NCI-H2107 treated with DMSO at 0.1 percent for 48 hours (cell line): ENCODE data around the gene NUP43.
A peak's percentile ranks its signal among the peaks of the same experiment; 100 is the strongest.
"Not testable (repeated sequence)": the region's sequence is repeated elsewhere in the genome, so short reads cannot be mapped to it uniquely, and the experiment has no call there.

Experiments used
- DNase-seq: peaks from one replicate; lab custom pipeline; 2025; ENCODE audit not compliant: unreplicated experiment; lab: John Stamatoyannopoulos, UW

Gene NUP43

DNA sequence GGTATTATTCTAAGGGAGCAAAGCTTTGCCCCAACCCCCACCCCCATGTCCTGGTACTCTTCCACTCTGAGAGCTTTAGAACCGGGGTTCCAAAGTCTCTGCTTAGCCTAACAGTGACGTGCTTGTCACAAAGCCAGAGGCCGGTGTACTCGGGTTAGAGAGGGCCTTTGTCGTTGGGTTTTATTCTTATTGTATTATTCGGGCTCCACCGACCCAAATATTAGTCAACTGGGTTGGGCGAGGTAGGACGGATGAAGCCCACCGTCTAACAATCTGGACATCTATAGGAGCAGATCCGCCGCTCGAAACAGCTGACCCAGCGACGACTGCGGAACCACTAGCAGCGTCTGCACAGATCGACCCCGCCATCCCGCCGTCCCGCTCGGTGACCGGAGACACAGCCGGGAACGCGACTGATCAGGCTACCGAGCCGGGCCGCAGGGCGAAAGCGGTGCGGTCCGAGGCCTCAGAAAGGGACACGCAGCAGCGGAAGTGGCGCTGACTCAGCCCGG lies 2.8 kb upstream of the NUP43 start:
- not testable (repeated sequence) for DNase-seq

DNA sequence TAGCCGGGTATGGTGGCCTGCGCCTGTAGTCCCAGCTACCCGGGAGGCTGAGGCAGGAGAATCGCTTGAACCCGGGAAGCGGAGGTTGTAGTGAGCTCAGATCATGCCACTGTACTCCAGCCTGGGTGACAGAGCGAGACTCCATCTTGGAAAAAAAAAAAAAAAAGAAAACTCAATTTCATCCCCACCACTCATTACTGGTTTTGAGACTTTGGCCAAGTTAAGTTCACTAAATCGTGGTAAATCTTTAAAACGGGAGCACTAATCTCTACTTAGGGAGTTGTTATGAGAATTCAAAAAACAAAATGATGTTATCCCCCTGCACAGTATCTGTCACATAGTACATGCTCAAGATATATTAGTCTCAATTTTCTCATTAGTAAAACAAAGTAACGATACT lies 1.1 kb downstream of the NUP43 start:
- DNase-seq = not testable (repeated sequence)

DNA sequence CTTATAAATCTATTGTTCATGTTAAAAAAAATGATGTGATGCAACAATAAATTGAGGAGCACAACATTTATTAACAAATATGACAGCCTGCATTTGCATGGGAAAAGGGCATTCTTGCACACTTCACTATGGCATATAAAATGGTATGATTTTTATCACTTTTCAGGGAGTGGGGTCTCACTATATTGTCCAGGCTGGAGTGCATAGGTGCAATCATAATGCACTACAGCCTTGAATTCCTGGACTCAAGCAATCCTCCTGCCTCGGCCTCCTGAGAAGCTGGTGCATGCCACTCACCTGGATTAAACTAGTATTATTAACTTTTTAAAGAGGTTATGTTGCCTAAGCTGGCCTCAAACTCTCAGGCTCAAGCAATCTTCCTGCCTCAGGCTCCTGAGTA lies 11.4 kb downstream of the NUP43 start:
- no peak for DNase-seq

DNA sequence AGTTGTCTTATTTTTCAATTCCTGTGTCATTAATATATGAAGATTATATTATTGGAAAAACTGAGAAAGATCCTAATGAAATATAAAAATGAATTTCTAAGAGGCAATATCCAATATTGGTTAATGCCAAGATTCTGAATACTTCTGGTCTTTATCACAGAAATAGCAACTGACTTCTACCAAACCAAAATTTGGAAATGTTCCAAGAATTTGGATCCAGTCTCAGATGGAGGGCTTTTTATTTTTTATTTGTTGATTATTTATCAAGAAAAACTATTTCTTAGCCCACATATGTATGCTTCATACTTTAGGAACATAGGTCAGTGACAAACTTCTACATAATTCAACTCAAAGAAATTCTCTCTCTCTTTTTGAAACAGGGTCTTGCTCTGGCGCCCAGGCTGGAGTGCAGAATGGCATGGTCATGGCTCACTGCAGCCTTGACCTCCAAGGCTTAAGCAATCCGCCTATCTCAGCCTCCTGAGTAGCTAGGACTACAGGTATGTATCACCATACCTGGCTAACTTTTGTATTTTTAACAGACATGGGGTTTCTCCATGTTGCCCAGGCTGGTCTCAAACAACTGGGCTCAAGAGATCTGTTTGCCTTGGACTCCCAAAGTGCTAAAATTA lies 13.1 kb downstream of the NUP43 start:
- no peak for DNase-seq

DNA sequence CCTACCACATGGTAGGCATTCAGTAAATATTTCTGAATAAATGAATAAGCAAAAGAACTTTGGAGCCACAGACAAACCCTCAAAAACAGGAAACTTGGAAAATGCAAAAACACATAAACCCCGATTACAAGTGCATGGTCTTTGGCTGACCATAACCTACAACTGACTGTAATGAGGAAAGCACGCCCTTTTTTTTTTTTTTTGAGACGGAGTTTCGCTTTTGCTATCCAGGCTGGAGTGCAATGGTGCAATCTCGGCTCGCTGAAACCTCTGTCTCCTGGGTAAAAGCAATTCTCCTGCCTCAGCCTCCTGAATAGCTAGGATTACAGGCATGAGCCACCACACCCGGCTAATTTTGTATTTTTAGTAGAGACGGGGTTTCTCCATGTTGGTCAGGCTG lies 16.5 kb downstream of the NUP43 start:
- no peak for DNase-seq

DNA sequence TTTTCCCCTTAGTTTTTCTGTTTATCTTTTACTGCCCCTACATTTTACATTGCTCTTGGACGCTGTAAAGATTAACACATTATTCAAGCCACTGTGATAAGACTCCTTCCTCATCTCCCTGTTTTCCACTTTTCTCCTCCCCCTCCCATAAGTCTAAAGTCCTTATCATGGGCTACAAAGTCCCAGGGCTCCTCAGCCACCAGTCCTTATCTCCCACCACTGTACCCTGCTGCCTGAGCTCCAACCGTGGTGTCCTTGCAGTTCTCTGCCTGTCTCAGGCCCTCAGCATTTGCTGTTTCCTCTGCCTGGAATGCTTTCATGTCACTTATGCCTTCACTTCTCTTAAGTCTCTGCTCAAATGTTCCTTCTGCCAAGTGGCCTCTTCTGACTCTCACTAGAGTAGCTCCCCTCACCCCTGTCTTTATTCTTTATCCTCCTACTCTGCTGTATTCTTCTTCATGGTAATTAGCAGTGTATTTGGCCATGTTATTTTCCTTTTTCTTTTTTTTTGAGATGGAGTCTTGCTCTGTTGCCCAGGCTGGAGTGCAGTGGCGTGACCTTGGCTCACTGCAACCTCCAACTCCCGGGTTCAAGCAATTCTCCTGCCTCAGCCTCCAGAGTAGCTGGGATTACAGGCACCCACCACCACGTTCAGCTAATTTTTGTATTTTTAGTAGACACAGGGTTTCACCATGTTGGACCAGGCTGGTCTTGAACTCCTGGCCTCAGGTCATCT lies 17.7 kb downstream of the NUP43 start:
- no peak for DNase-seq

DNA sequence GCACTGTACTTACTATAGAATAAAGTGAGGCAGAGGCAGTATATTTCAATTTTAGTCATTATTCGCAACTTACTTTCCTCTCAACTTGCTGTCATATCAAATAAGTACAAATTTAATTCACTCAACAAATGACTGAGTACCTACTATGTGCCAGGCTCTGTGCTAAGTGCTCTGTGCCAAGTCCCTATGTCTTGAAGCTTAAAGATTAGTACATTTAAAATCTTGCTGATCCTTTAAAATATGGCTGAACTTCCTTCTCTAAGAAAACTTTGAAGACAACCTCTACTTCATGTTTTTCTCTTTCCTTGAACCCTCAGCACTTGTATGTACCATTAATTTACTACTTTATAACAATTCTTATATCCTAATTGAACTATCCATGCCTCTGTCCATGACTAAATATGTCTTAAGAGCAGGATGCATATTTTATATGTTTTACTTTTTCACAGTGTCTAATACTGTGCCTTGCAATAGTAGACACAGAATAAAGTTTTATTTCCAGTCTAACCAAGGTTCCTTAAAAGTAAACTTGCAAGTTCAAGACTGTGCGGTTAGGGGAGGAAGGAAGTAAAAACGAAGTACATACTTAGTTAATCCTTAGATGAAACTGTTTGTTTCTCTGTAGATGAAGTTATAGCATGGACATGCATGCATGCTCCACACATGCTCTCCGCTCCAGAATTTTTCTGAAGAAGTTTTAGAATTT lies 18.4 kb downstream of the NUP43 start:
- no peak for DNase-seq

DNA sequence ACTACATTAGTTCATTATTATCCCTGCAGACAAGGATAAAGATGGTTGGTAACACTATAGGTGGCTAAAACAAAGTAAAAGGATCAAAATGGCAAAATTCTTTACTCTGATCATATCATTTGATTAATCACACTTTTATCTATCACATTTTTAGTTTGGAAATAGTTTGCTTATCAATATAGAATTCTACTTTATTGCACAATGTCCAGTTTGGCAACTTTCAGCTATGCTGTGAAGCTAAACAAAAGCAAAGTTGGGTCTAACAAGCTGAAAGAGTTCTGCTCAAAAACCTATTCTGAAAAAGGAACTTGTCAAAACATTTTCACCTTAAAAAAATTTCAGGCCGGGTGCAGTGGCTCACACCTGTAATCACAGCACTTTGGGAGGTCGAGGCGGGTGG lies 20.5 kb downstream of the NUP43 start:
- no peak for DNase-seq

DNA sequence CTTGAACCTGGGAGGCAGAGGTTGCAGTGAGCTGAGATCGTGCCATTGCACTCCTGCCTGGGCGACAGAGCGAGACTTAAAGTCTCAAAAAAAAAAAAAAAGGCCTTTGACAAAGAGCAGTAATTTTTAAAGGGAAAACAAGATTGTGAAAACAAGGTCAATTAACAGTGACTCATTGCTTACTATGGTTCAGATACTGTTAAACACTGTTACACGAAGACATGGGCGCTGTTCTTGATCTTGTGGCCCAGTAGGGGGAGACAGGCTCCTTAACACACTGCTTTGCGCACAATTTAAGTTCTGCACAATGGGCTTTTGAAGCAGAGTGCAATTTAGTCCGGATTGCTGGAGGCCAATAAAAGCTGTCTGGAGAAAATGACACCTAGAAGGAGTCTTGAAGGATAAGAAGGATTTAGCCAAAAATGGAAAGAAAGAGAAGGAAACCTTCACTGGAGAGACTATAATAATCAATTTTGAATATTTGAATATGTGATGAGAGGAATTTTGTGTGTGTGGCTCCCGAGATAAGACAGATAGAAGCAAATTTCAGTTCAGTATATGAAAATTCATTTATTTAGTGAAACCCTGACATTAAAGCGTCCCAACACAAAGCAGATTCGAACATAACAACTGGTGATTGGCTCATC lies 22.4 kb downstream of the NUP43 start:
- peak; percentile 27 for DNase-seq

DNA sequence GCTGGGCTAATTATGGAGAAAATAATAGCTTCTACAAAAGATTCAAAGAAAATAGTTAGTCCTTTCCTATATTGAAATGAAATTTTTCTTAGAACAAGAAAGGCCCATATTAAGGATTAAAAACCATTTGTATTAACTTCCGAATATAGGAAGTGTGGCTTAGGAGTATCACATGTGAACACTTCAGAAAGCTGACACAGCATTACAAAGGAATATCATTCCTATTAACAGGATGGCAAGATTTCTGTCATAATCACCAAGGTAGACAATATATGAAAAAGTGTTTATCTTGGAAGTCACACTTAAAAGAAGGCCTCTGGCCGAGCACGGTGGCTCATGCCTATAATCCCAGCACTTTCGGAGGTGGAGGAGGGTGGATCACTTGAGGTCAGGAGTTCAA lies 23.1 kb downstream of the NUP43 start:
- no peak for DNase-seq

DNA sequence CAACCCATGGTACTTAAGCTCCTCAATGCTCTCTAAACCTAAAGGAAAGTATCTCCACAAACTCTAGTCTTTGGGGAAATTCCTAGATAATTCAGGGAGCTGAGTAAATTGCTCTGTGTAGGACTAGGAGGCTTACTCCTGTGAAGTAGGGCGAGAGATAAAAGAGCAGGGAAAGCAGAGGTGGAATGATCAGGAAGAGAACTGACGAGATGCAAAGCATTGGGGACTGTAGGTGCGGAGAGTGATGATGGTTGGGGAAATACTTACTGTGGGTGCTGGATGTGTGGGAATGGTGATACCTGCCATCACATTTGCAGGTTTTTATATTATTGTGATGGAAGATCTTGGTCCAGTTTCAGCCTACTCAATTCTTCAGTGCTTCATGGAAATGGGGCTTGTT lies 26.8 kb downstream of the NUP43 start:
- DNase-seq = no peak

DNA sequence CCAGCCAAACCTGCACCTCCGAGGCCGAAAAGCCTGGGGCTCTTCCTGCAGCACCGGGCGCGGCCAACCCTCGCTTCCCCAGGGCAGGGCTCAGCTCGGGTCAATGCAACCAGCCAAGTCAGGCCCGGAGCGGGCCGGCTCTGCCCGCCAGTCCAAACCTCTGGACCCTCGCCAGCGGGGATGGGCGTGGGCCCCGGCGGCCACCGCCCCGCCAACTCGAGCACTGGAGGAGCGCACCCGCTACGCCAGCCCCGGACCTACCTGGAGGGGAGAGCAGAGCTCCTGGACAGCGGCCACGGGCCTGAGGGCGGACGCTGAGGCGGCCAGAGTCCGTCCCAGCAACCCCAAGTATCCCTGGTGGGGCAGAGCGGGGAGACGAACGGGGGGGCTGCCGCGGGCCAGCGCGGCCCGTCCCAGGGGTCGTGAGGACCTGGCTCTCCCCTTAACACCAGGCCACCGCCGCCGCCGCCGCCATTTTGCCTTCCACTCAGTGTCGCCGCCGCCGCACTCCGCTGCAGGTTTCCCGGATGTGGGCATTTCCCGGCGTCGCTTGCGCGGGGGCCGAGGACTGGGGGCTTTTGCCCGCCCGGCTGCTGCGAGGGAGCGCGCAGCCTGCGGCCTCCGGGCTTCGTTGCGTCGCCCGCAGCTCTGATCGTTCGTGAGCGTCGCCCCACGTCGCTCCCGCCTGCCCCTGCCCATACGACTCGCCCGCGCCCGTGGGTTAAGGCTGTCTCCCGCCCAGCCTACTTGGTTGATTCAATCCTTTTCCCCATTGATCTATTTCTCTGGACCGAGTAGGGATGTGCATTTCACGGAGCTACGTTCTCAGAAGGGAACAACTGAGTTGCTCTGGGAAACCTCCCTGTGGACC lies 28.5 kb downstream of the NUP43 start, which contains the start of gene LATS1:
LATS1 (minus strand) TSS at position 514 of the 871 bp plus-strand sequence. CDS start 15,975 bp downstream, outside the sequence.
- DNase-seq = peak; percentile 54

DNA sequence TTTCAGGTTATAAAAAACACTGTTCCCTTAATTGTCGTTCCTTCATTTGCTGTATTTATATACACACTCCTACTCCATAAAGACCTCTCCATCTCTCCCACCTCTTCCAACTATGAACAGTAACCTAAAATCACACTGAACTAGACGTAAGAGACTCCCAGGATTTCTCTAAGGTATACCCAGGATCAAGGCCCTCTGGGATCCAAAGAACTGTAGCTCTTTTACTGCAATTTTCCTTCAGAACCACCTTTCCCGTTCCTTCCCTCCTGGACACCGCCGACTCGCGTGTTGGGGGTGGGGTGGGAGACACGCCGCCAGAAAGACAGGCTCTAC lies 29.1 kb downstream of the NUP43 start:
- DNase-seq = peak; percentile 54

DNA sequence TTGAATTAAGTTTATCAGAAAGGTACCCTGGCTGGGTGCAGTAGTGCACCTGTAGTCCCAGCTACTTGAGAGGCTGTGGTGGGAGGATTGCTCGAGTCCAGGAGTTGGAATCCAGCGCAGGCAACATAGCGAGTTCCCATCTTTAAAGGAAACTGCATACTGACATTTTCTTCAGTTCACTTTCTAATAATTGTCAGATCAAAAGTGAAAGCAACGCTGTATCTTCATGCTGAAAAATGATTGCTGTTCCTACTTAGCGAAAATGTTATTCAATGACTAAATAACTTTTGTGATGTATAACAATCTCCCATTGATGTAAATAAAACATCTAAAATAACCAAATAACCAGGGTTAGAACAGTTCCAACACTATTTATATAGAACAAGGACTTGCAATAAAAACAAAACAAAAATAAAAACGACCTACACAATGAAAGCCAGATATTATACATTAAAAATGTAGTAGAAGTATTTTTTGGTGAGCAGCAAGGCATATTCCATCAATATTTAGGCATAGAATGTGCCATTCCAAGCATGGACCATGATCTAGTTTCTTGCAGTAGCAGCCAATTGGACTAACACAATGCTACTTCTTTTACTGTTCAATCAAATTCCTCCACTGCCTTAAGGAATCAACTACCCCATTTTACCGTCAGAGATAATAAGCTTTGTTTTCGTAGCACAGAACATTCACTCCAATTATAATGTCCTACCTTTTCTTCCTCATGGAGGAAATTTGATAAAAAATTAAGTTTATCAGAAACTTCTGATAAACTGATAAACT lies 30.0 kb downstream of the NUP43 start:
- DNase-seq = no peak

DNA sequence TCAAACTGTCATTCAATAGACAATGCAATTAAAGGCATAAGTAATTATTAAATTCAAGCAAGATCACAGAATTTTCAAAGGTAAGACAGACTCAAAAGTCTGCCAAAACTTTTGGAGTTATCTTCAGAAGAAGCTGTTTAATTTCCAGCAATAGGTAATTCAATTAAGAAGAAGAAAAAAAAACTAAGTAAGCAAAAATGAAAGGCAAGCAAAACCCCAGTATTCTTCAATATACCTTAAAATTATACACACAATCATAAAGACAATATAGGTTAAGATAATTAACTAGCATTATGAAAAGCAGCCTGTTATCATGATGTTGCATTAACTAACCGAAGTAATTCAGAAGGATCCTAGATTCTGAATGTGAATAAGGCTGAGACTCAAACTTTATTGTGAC lies 31.9 kb downstream of the NUP43 start:
- DNase-seq = no peak

DNA sequence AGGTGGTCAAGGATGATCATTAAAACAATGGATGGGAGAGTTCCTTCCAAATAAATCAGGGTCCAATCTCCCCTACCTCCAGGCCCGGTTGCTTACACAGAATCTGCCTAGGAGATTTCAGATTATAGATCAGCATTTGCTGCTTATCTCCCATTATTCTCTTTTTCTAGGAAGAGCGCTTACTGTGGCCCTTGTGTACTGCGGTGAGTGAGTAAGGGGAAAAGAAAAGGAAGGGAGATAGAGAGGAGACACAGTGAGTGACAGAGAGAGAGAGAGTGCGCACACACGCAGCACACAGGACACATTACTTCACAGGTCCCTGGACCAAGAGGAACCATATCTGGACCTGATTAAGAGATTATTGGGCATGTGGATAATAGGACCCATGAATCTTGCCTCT lies 34.6 kb downstream of the NUP43 start:
- no peak for DNase-seq

DNA sequence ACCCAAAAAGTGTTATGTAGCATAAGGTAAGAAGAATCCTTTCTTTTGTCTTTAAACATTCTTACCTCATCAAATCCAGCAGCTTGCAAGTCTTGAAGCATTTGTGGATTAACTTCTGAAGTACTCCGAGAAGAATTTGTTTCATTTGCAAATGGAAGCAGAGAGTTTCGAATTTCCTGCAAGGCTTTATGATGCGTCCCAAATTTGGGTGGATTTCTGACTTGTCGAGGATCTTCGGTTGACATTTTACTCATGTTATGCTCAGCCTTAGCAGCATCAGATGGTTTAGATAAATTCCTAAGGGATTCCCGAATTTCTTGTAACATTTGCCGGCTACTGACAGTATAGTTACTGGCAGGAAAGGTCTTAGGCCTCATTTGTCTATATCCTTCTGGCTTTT lies 44.6 kb downstream of the NUP43 start:
- DNase-seq = no peak

DNA sequence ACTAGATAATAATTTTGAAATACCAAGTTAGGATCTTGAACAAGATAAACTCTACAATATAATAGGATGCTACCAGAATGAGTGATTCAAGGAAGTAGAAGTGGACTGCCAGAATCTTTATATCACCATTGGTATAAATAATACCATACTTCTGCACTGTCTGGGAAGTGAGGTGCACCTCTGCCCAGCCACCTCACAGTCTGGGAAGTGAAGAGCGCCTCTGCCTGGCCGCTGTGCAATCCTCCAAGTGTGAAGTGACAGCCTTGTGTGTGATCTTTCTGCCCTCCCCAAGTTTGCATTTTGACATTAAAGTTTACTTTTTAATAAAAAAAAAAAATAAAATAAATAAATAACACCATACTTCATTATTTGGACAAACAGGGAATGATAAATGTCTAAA lies 47.2 kb downstream of the NUP43 start:
- DNase-seq = no peak

DNA sequence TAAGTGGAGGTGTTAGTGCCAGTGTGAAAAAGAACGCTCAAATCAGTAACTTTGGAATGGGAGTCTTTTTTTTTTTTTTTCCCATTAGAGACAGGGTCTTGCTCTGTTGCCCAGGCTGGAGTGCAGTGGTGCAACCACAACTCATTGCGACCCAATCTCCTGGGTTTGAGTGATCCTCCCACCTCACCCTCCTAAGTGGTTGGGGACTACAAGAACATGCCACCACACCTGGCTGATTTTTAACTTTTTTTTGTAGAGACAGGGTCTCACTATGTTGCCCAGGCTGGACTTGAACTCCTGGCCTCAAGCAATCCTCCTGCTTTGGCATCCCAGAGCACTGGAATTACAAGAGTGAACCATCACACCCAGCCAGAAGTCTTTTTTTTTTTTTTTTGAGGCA lies 48.2 kb downstream of the NUP43 start:
- no peak for DNase-seq

DNA sequence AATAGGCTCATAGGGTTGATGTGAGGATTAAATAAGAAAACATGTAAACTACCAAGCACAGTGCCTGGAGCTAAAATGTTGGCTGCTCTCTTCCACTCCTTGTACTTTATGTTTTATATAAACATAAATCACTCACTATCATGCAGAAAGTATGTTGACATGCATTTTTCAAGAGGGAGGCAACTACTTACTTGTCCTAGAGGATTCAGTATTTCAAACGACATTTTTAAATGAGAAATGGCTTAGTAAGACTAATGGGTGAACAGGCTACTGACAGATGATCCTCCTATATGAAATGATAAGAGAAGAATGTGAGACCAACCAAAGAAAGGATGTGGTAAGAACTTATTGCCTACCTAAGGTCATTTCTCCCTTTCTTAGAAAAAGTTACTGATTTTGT lies 49.4 kb downstream of the NUP43 start:
- no peak for DNase-seq
